ENCODE measurements around the gene IRGQ. TPM values are rescaled to one million over a fixed set of nuclear protein-coding genes. Genes with fewer than 3 reads are reported as not detected.

The IRGQ gene
- total and polyA plus RNA-seq, 2 experiments from 2014 or later: 9.6 to 26.2 TPM

GRCh38 chr19:43586346-43586745 lies 9.6 kb downstream of the IRGQ start:
- Histone ChIP-seq H3K4me2 (no peak overlapping the region), H3K4me1 (ENCODE audit: insufficient read depth) (no peaks in the 10 kb centered on the region), H3K79me2 (no peaks in the 10 kb centered on the region), H2AFZ (no peak overlapping the region), H3K36me3 (replicated peaks; ENCODE audit: insufficient read depth, low read depth) (no peaks in the 10 kb centered on the region), H4K20me1 (ENCODE audit: insufficient read depth, poor library complexity, severe bottlenecking) (no peaks in the 10 kb centered on the region), H3K27ac (no peak overlapping the region), H3K4me3 (no peak overlapping the region), H3K9me2 (replicated peaks; ENCODE audit: insufficient read depth) (no peaks in the 10 kb centered on the region), H3K27me3 (no peaks in the 10 kb centered on the region), H3K9me3 (ENCODE audit: low read depth) (no peaks in the 10 kb centered on the region)
- TF ChIP-seq EZH2phosphoT487 (IDR thresholded peaks at IDR 0.05; ENCODE audit: low read depth, severe bottlenecking, unreplicated experiment): no peak
- no peak for TF ChIP-seq CTCF (IDR thresholded peaks at IDR 0.05; ENCODE audit: poor library complexity)
- no peak for TF ChIP-seq EZH2 (IDR thresholded peaks at IDR 0.05; ENCODE audit: borderline replicate concordance)
- DNase-seq (ENCODE audit: low spot score): no peak
- 82% methylated on average over 2 of the region's 2 CpGs for WGBS (ENCODE audit: low lambda C conversion rate, missing lambda C conversion rate)

- H3K27ac ChIP-seq: peak overlapping the region; percentile 91
- H3K4me3 ChIP-seq: no peak overlapping the region
- H3K9me2 ChIP-seq (replicated peaks; ENCODE audit: insufficient read depth): no peaks in the 10 kb centered on the region
- H3K27me3 ChIP-seq: no peaks in the 10 kb centered on the region
- no peak overlapping the region for H2AFZ ChIP-seq
- no peaks in the 10 kb centered on the region for H3K79me2 ChIP-seq
- no peaks in the 10 kb centered on the region for H4K20me1 ChIP-seq (ENCODE audit: insufficient read depth, poor library complexity, severe bottlenecking)
- H3K36me3 ChIP-seq (replicated peaks; ENCODE audit: insufficient read depth, low read depth): no peaks in the 10 kb centered on the region
- TF ChIP-seq CTCF (IDR thresholded peaks at IDR 0.05; ENCODE audit: poor library complexity) (no peak), EZH2 (IDR thresholded peaks at IDR 0.05; ENCODE audit: borderline replicate concordance) (no peak), EZH2phosphoT487 (IDR thresholded peaks at IDR 0.05; ENCODE audit: low read depth, severe bottlenecking, unreplicated experiment) (no peak)
- DNase-seq (ENCODE audit: low spot score): peak; percentile 22
- 100% methylated on average over 1 of the region's 1 CpG for WGBS (ENCODE audit: low lambda C conversion rate, missing lambda C conversion rate)
- no peaks in the 10 kb centered on the region for H3K9me3 ChIP-seq (ENCODE audit: low read depth)
- H3K4me2 ChIP-seq: no peak overlapping the region
- peaks cover 7% of the 10 kb centered on the region for H3K4me1 ChIP-seq (ENCODE audit: insufficient read depth)
Measured at GRCh38 chr19:43584484-43584883, 11.4 kb downstream of the IRGQ start.

GRCh38 chr19:43582495-43582894 lies 13.4 kb downstream of the IRGQ start:
- H2AFZ ChIP-seq: no peak overlapping the region
- no peaks in the 10 kb centered on the region for H3K36me3 ChIP-seq (replicated peaks; ENCODE audit: insufficient read depth, low read depth)
- H3K27me3 ChIP-seq: no peaks in the 10 kb centered on the region
- 98% methylated on average over 2 of the region's 2 CpGs for WGBS (ENCODE audit: low lambda C conversion rate, missing lambda C conversion rate)
- no peak overlapping the region for H3K4me3 ChIP-seq
- no peak overlapping the region for H3K4me2 ChIP-seq
- no peaks in the 10 kb centered on the region for H4K20me1 ChIP-seq (ENCODE audit: insufficient read depth, poor library complexity, severe bottlenecking)
- no peak for TF ChIP-seq CTCF (IDR thresholded peaks at IDR 0.05; ENCODE audit: poor library complexity)
- TF ChIP-seq EZH2phosphoT487 (IDR thresholded peaks at IDR 0.05; ENCODE audit: low read depth, severe bottlenecking, unreplicated experiment): no peak
- TF ChIP-seq EZH2 (IDR thresholded peaks at IDR 0.05; ENCODE audit: borderline replicate concordance): no peak
- no peaks in the 10 kb centered on the region for H3K9me3 ChIP-seq (ENCODE audit: low read depth)
- no peaks in the 10 kb centered on the region for H3K9me2 ChIP-seq (replicated peaks; ENCODE audit: insufficient read depth)
- no peak overlapping the region for H3K27ac ChIP-seq
- no peaks in the 10 kb centered on the region for H3K79me2 ChIP-seq
- H3K4me1 ChIP-seq (ENCODE audit: insufficient read depth): peaks cover 7% of the 10 kb centered on the region
- DNase-seq (ENCODE audit: low spot score): no peak

- no peak for TF ChIP-seq CTCF (IDR thresholded peaks at IDR 0.05; ENCODE audit: poor library complexity)
- TF ChIP-seq EZH2phosphoT487 (IDR thresholded peaks at IDR 0.05; ENCODE audit: low read depth, severe bottlenecking, unreplicated experiment): no peak
- TF ChIP-seq EZH2 (IDR thresholded peaks at IDR 0.05; ENCODE audit: borderline replicate concordance): no peak
- Histone ChIP-seq H3K9me2 (replicated peaks; ENCODE audit: insufficient read depth) (no peaks in the 10 kb centered on the region), H3K4me2 (peak overlapping the region; percentile 89), H3K9me3 (ENCODE audit: low read depth) (no peaks in the 10 kb centered on the region), H3K27ac (no peak overlapping the region), H2AFZ (no peak overlapping the region), H4K20me1 (ENCODE audit: insufficient read depth, poor library complexity, severe bottlenecking) (no peaks in the 10 kb centered on the region), H3K36me3 (replicated peaks; ENCODE audit: insufficient read depth, low read depth) (no peaks in the 10 kb centered on the region), H3K79me2 (no peaks in the 10 kb centered on the region), H3K4me1 (ENCODE audit: insufficient read depth) (peaks cover 7% of the 10 kb centered on the region), H3K27me3 (no peaks in the 10 kb centered on the region), H3K4me3 (no peak overlapping the region)
- DNase-seq (ENCODE audit: low spot score): no peak
- WGBS (ENCODE audit: low lambda C conversion rate, missing lambda C conversion rate): 79% methylated on average over 7 of the region's 7 CpGs
Measured at GRCh38 chr19:43581467-43581866, 14.5 kb downstream of the IRGQ start.
